Mesendoderm (in vitro differentiated cells): ENCODE measurements around the gene EML2. TPM values are rescaled to one million over a fixed set of nuclear protein-coding genes. Genes with fewer than 3 reads are reported as not detected.

ENCODE experiments used
- small RNA-seq: library from polyadenylated mRNA; stranded (forward); fragments of <200 nt; extraction: miRNeasy Mini kit (QIAGEN cat#:217004); gene quantifications from one replicate; pipeline ENCODE3, GENCODE V24; 2013; ENCODE audit not compliant: insufficient read depth

The EML2 gene

Small RNA genes within 50 kb of the gene (small RNA-seq; reads per million reads assigned to genes)
- gene MIR642A, result 0.54 reads per million
- not detected for gene RN7SL836P
